Thyroid gland (tissue), 4 donors: ENCODE results near the gene SNX4.

Experiments used
- POLR2A ChIP-seq, 2 donors: fragments of 450-650 bp; IDR thresholded peaks; one replicate each; pipeline ENCODE4 v1.6.1; 2017; ENCODE audit warnings: antibody characterized with exemption in 2 of 2, mild to moderate bottlenecking in 2 of 2, moderate library complexity in 1 of 2
- TF ChIP-seq, protein P1 (sequence below), 6 experiments: fragments of 200-600 bp in 3 of 6; fragments of 450-650 bp in 3 of 6; sonication (generic) in 3 of 6; IDR thresholded peaks; one replicate each; pipeline ENCODE4 v1.5.1; 2016 to 2019; ENCODE audit warnings: antibody characterized with exemption in 6 of 6, mild to moderate bottlenecking in 2 of 6, inconsistent platforms in 1 of 6, moderate library complexity in 1 of 6

DNA sequence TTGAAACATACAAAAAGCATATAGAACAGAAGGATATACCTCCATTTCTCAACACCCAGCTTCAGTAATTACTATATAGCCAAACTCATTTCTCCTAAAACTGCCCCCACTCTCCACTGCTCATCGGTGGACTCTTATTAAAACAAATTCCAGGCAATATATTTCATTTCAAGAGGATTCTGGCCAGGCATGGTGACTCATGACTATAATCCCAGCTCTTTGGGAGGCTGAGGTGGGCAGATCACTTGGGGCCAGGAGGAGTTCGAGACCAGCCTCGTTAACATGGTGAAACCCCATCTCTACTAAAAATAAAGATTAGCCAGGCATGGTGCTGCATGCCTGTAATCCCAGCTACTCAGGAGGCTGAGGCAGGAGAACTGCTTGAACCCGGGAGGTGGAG lies 40.9 kb downstream of the SNX4 start:
- TF ChIP-seq, protein P1, sequence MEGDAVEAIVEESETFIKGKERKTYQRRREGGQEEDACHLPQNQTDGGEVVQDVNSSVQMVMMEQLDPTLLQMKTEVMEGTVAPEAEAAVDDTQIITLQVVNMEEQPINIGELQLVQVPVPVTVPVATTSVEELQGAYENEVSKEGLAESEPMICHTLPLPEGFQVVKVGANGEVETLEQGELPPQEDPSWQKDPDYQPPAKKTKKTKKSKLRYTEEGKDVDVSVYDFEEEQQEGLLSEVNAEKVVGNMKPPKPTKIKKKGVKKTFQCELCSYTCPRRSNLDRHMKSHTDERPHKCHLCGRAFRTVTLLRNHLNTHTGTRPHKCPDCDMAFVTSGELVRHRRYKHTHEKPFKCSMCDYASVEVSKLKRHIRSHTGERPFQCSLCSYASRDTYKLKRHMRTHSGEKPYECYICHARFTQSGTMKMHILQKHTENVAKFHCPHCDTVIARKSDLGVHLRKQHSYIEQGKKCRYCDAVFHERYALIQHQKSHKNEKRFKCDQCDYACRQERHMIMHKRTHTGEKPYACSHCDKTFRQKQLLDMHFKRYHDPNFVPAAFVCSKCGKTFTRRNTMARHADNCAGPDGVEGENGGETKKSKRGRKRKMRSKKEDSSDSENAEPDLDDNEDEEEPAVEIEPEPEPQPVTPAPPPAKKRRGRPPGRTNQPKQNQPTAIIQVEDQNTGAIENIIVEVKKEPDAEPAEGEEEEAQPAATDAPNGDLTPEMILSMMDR (IDR thresholded peaks at IDR 0.05) = no peak
- TF ChIP-seq POLR2A (IDR thresholded peaks at IDR 0.05) = no peak
